HK-2 (cell line): ENCODE results near the gene OR8B4.
"Not testable (repeated sequence)": the region's sequence is repeated elsewhere in the genome, so short reads cannot be mapped to it uniquely, and the experiment has no call there.

Experiments used
- DNase-seq: peaks from one replicate; pipeline ENCODE4 v3.0.0-alpha.2; 2018; ENCODE audit not compliant: unreplicated experiment

OR8B4 gene

GRCh38 chr11:124424384-124424921, at the start of gene OR8B4:
Gene OR8B4 (minus strand): TSS chr11:124424871. CDS start chr11:124424871, 0 bp downstream.
- no peak for DNase-seq

DNA sequence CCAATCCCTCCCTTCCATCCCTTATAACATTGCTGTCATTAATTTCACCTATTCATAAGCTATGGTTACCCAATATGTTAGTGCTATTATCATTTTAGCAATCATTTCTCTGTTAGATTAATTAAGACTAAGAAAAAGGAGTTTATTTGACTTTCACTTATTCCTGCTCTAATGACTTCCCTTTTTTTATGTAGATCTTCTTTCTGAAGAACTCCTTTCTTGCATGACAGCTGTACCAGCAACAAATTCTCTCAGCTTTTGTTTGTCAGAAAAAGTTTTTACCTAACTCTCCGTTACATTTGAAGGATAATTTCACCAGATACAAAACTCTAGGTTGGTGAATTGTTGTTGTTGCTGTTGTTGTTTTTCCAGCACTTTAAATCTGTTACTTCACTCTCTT, 49.4 kb upstream of the OR8B4 start:
- DNase-seq = no peak

DNA sequence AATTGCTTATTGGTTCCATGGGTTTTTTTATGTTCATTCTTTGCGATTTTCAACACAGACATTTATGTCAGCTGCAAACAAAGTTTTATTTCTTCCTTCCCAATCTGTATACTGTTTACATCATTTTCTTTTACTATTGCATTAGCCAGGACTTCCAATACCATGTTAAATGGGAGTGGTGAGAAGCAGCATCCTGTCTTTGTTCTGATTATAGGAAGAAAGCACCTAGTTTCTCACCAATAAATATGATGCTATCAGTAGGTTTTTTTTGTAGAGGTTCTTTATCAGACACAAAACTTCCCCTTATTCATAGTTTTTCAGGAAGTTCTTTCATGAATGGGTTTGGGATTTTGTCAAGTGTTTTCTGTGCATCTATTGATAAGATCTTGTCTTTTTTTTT, 48.8 kb upstream of the OR8B4 start:
- DNase-seq = no peak

GRCh38 chr11:124470561-124471227, 46.0 kb upstream of the OR8B4 start:
- DNase-seq = no peak

DNA sequence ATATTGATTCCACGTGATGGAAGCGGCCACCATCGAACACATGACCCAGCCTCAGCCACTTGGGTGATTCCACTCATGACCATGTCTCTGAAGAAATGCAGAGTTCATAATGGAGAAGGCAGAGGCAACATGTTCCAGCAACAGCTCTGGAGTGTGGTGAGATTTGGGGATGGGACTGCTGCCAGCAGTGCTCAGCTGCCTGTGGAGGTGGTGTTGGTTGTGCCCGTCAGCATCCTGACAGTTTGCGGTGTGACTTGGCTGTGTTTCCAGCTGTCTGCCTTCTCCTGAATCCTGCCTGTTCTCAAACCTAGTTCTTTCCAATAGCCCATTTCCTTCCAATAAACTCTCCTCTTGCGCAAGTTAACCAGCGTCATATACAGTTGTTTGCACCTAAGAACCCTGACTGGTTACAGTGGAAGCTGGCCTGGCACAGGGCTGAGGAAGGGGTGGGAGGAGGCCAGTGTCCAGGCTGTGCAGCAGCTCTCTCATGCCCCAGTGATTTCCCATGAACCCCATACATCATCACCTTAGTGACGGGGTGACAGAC, 42.8 kb upstream of the OR8B4 start:
- no peak for DNase-seq

DNA sequence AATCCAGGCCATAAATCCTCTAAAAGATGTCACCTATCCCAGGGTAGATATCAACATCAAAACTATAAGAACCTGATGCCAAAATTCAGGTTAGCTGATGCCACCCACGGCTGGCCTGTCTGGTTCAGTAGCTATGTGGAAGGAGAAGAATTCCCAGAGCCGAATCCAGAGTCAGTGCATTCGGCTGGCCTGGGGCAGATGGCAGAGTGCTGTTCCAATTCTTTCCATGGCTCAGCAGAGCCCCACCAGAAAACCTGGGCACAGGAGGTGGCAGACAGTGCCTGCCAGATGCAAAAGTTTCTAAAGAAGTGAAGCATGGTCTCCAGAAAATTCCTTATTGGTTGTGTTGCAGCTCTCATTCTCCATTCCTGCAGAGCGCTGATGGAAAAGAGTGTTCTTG, 40.7 kb upstream of the OR8B4 start:
- DNase-seq = no peak

DNA sequence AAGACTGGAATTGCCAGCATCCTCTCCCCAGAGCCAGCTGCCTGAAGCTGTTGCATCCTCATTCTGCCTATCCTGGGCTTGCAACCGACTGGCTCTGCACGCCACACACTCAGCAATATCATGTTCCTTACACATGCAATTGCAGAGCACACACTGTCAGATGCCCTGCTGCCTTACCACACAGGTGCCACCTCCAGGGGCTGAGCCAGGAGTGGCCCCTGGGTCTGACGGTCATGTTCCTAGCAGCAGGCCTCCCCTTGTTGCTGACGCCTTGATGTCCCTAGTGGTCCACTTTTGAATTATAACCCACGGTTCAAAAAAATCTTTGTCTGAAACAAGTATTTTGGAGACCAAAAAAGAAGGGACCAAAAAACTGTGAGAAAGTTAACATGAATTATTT, 39.3 kb upstream of the OR8B4 start:
- DNase-seq = no peak

GRCh38 chr11:124463324-124463723, 38.7 kb upstream of the OR8B4 start:
- DNase-seq = no peak

GRCh38 chr11:124460459-124460858, 35.8 kb upstream of the OR8B4 start:
- DNase-seq = no peak

DNA sequence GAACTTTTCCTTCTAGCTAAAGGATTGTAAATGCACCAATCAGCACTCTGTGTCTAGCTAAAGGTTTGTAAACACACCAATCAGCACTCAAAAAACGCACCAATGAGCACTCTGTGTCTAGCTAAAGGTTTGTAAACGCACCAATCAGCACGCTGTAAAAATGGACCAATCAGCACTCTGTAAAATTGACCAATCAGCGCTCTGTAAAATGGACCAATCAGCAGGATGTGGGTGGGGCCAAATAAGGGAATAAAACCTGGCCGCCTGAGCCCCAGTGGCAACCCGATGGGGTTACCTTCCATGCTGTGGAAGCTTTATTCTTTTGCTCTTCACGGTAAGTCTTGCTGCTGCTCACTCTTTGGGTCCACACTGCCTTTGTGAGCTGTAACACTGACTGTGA, 34.7 kb upstream of the OR8B4 start:
- not testable (repeated sequence) for DNase-seq

GRCh38 chr11:124454552-124454951, 29.9 kb upstream of the OR8B4 start:
- DNase-seq = no peak

GRCh38 chr11:124446916-124447315, 22.2 kb upstream of the OR8B4 start:
- no peak for DNase-seq

DNA sequence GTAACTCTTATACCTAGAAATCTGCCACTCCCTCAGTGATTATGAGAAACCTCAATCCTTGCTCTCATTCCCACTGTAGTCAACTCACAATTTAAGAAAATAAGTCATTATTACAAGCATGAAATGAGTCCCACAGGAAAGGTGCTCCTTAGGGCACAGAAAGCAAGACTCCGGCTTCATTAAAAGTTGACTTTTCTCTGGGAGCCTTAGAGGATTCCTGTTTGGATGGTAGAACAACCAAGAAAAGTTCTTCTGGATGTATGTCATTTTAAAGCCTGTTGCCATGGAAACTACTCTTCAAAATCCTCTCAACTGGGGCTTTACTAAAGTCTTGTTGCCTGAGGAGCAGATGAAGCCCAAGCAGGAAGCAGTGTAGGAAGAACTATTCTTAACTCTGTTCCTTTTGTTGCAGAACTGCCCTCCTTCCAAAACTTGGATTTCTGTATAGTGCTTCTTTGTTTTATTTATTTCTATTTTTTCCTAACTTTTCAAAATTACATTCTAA, 21.0 kb upstream of the OR8B4 start, which contains the start of gene OR8B8:
TSS of gene OR8B8 (minus strand) at position 51 of the 505 bp plus-strand sequence. CDS start 4,611 bp downstream, outside the sequence.
- DNase-seq = no peak

GRCh38 chr11:124442847-124443246, 18.2 kb upstream of the OR8B4 start:
- DNase-seq = no peak

GRCh38 chr11:124442442-124442841, 17.8 kb upstream of the OR8B4 start:
- DNase-seq = no peak

- no peak for DNase-seq
These were observed 16.8 kb upstream of the OR8B4 start for GRCh38 chr11:124441519-124441918.

DNA sequence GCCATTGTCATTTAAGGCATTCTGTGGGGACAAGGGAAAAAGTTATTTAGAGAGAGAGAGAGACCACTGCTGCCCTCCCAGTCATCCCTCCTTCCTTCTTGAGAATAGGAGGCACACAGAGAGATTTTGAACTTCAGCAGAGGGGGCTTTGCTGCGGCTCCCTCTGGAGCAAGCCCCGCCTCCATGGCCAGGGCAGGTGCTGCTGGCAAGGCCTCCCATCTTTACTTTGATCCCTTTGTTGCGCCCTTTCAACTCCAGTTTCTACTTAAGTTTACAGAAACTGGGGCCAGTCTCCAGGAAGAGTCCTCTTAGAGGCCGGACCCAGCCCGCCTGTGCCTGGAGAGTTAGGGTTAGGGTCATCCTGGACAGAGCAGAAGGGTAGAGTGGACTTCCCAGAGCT, 16.4 kb upstream of the OR8B4 start:
- DNase-seq = no peak

GRCh38 chr11:124440608-124441007, 15.9 kb upstream of the OR8B4 start:
- no peak for DNase-seq

GRCh38 chr11:124434699-124435098, 10.0 kb upstream of the OR8B4 start:
- DNase-seq = no peak

GRCh38 chr11:124429599-124429998, 4.9 kb upstream of the OR8B4 start:
- no peak for DNase-seq

DNA sequence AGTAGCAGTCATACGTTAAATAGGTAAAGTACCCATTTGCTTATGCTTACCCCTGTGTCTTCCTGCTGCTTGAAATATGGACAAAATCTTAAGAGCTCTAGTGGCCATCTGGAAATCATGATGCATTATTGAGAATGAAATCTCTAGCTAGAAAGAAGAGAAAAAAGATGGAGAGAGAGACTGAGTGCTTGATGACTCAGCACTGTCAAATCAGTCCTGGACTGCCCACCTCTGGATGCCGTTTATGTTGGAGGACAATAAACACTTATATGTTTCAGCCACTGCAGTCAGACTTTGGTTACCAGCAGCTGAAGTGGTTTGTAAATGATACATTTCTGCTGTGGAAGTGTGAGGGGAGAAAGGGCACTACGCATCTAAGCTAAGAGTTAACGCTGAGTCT, 3.6 kb downstream of the OR8B4 start:
- no peak for DNase-seq

DNA sequence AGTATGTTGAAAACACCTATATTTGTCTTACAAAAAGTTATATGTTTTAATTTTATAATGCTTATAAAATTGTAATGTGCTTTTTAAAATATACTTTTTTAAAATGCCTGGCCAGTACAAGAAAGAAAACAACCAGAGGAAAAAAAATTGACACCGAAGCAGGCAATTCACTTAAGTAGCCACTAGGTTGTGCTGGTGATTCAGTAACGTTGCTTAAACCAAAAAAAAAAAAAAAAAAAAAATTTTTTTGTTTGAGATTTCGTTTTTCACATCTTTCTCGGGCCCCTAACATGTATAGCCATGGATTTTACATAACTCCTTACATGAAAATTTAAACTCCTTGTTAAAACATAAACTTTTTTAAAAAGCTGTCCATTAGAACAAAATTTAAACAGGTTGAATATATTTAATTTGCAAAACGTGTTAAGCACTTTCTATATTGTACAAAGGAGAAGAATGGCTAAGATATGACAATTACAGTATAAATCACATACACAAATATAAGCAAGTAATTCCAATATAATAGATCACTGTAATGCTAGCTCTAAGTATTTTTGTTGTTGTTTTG, 9.2 kb downstream of the OR8B4 start:
- no peak for DNase-seq

GRCh38 chr11:124409906-124410305, 14.8 kb downstream of the OR8B4 start:
- DNase-seq = no peak
